Testis (tissue), 3 donors: Measurements from ENCODE around the gene GTPBP6. TPM values are rescaled to one million over a fixed set of nuclear protein-coding genes. Genes with fewer than 3 reads are reported as not detected.
A peak's percentile ranks its signal among the peaks of the same experiment; 100 is the strongest.
"Not testable (repeated sequence)": the region's sequence is repeated elsewhere in the genome, so short reads cannot be mapped to it uniquely, and the experiment has no call there.

ENCODE experiments used
- DNase-seq: peaks from one replicate; pipeline ENCODE4 v3.0.0-alpha.2; 2019
- H3K27ac ChIP-seq, 2 donors: fragments of 200-600 bp; sonication (generic); one replicate each; pipeline ENCODE4 v1.5.1; 2019
- H3K27me3 ChIP-seq: fragments of 200-600 bp; sonication (generic); one replicate; pipeline ENCODE4 v1.5.1; 2019
- H3K36me3 ChIP-seq: fragments of 200-600 bp; sonication (generic); one replicate; pipeline ENCODE4 v1.5.1; 2017; ENCODE audit warnings: low read depth; ENCODE audit errors: missing control alignments
- H3K4me1 ChIP-seq: fragments of 200-600 bp; sonication (generic); one replicate; pipeline ENCODE4 v1.5.1; 2019
- H3K4me3 ChIP-seq, 2 donors: fragments of 200-600 bp; sonication (generic); one replicate each; pipeline ENCODE4 v1.5.1; 2017 to 2019
- H3K9me3 ChIP-seq: fragments of 200-600 bp; sonication (generic); one replicate; pipeline ENCODE4 v1.5.1; 2017
- POLR2A ChIP-seq: fragments of 450-650 bp; IDR thresholded peaks from one replicate; pipeline ENCODE4 v1.6.1; 2017; ENCODE audit warnings: antibody characterized with exemption, mild to moderate bottlenecking, moderate library complexity
- WGBS, 2 donors: methylation state at CpG; one replicate each; pipeline ENCODE4 v1.1.5; 2018; 5-methylcytosine and 5-hydroxymethylcytosine counted together
- intact Hi-C: fragments of 100-400 bp; cut with DNase I; formaldehyde crosslinking; loops from one replicate; pipeline ENCODE4 v1.15.1; 2023; ENCODE audit warnings: low total_unique reads
- polyA plus RNA-seq: library from polyadenylated mRNA; stranded (reverse); fragments of 350-450 nt; fragmentation: Illumina TruSeq; extraction: RNeasy Lipid Tissue Mini Kit (QIAGEN cat#74804); gene quantifications from one replicate; pipeline ENCODE4 v1.2.3, GENCODE V29; 2014; ENCODE audit warnings: low read depth, low replicate concordance; ENCODE audit not compliant: insufficient read depth
- total RNA-seq, 2 donors: library from RNA; depleted of rRNA; stranded (reverse); fragments of >200 nt; gene quantifications; one replicate each; pipeline ENCODE4 v1.2.3, GENCODE V29; 2016
- TF ChIP-seq, protein P1 (sequence below), 3 experiments: fragments of 450-650 bp in 2 of 3; fragments of 200-600 bp in 1 of 3; sonication (generic) in 1 of 3; IDR thresholded peaks; one replicate each; pipeline ENCODE4 v1.5.1; 2016 to 2019; ENCODE audit warnings: antibody characterized with exemption in 3 of 3, mild to moderate bottlenecking in 2 of 3, moderate library complexity in 1 of 3

Gene GTPBP6
- total and polyA plus RNA-seq, 3 donors from 2014 or later: 38.0 to 74.3 (median 43.8) TPM

GRCh38 chrX:285076-285677, 33.4 kb downstream of the GTPBP6 start:
- Histone ChIP-seq H3K36me3 (no peaks in the 10 kb centered on the region), H3K27me3 (no peaks in the 10 kb centered on the region), H3K9me3 (no peaks in the 10 kb centered on the region), H3K27ac (no peak overlapping the region), H3K4me3 (no peak overlapping the region), H3K4me1 (no peaks in the 10 kb centered on the region)
- TF ChIP-seq POLR2A: no peak
- TF ChIP-seq, protein P1, sequence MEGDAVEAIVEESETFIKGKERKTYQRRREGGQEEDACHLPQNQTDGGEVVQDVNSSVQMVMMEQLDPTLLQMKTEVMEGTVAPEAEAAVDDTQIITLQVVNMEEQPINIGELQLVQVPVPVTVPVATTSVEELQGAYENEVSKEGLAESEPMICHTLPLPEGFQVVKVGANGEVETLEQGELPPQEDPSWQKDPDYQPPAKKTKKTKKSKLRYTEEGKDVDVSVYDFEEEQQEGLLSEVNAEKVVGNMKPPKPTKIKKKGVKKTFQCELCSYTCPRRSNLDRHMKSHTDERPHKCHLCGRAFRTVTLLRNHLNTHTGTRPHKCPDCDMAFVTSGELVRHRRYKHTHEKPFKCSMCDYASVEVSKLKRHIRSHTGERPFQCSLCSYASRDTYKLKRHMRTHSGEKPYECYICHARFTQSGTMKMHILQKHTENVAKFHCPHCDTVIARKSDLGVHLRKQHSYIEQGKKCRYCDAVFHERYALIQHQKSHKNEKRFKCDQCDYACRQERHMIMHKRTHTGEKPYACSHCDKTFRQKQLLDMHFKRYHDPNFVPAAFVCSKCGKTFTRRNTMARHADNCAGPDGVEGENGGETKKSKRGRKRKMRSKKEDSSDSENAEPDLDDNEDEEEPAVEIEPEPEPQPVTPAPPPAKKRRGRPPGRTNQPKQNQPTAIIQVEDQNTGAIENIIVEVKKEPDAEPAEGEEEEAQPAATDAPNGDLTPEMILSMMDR (IDR thresholded peaks at IDR 0.05): no peak
- WGBS, 2 donors: 77 to 88% methylated on average over 13 of the region's 13 CpGs
- peak; percentile 7 for DNase-seq
- intact Hi-C loops: no loop called here

- Histone ChIP-seq H3K9me3 (no peaks in the 10 kb centered on the region), H3K4me1 (no peaks in the 10 kb centered on the region), H3K27ac (peak overlapping the region in 1 of 2 donors; percentile 56), H3K36me3 (no peaks in the 10 kb centered on the region), H3K27me3 (no peaks in the 10 kb centered on the region), H3K4me3 (peak overlapping the region; percentile 42 to 45)
- TF ChIP-seq, protein P1 (IDR thresholded peaks at IDR 0.05): no peak
- TF ChIP-seq POLR2A: no peak
- intact Hi-C loops: no loop called here
- DNase-seq: peak; percentile 97
- 0 to 2% methylated on average over 26 to 39 of the region's 45 CpGs for WGBS, 2 donors
These were observed 35.3 kb downstream of the GTPBP6 start for GRCh38 chrX:283115-283845.

DNA sequence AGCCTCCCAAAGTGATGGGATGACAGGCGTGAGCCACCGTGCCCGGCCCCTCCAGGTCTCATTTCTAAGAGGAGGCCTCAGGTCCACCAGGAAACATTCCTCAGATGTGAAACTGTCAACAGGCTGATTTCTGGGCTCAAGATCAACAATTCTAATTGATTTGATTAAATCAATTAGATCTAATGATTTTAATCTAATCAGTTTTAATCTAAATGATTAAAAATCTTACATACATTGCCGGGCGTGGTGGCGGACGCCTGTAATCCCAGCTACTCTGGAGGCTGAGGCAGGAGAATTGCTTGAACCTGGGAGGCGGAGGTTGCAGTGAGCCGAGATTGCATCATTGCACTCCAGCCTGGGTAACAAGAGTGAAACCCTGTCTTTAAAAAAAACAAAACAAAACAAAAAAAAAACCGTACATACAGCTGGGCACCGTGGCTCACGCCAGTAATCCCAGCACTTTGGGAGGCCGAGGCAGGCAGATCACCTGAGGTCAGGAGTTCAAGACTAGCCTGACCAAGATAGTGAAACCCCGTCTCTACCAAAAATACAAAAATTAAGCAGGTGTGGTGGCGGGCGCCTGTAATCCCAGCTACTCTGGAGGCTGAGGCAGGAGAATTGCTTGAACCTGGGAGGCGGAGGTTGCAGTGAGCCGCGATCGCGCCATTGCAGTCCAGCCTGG, 36.5 kb downstream of the GTPBP6 start:
- peak; percentile 10 for DNase-seq
- H3K27ac ChIP-seq, intact Hi-C loops, H3K9me3 ChIP-seq, H3K27me3 ChIP-seq, H3K4me1 ChIP-seq, H3K4me3 ChIP-seq, H3K36me3 ChIP-seq: not testable (repeated sequence)
- WGBS, 2 donors: 50 to 72% methylated on average over 21 of the region's 21 CpGs

GRCh38 chrX:281166-281999, 37.2 kb downstream of the GTPBP6 start, which contains the start of gene PLCXD1:
Gene PLCXD1 (plus strand): TSS chrX:281381. CDS start chrX:284188, 2,807 bp downstream.
- H3K9me3 ChIP-seq: no peaks in the 10 kb centered on the region
- 16 to 18% methylated on average over 22 to 25 of the region's 25 CpGs for WGBS, 2 donors
- peak; percentile 50 for DNase-seq
- H3K27me3 ChIP-seq: no peaks in the 10 kb centered on the region
- peak within 1 kb of the TSS in 1 of 2 donors; percentile 13 for H3K4me3 ChIP-seq
- H3K36me3 ChIP-seq: no peaks in the 10 kb centered on the region
- no peak within 1 kb of the TSS for H3K27ac ChIP-seq
- peaks cover 3% of the 10 kb centered on the region for H3K4me1 ChIP-seq
- intact Hi-C loops: no loop called here
- no peak for TF ChIP-seq POLR2A
- TF ChIP-seq, protein P1 (IDR thresholded peaks at IDR 0.05): no peak

- H3K4me1 ChIP-seq, DNase-seq, H3K36me3 ChIP-seq, H3K27me3 ChIP-seq, intact Hi-C loops, H3K27ac ChIP-seq, H3K4me3 ChIP-seq, H3K9me3 ChIP-seq: not testable (repeated sequence)
- WGBS, 2 donors: 0% methylated on average over 3 of the region's 24 CpGs; no CpG with 5 or more reads in 1 of the 2 donors
These were observed 37.9 kb downstream of the GTPBP6 start for GRCh38 chrX:280722-281121.

GRCh38 chrX:279757-280604, 38.6 kb downstream of the GTPBP6 start:
- WGBS, 2 donors: 56 to 72% methylated on average over 23 to 30 of the region's 45 CpGs
- DNase-seq: peak; percentile 5

More at GRCh38 chrX:279757-280604, 38.6 kb downstream of the GTPBP6 start:
- H3K4me1 ChIP-seq, H3K36me3 ChIP-seq, H3K4me3 ChIP-seq, H3K27me3 ChIP-seq, intact Hi-C loops, H3K9me3 ChIP-seq, H3K27ac ChIP-seq: not testable (repeated sequence)
